GM21723 (cell line): ENCODE results near the gene CDC42EP4.

ENCODE experiments used
- ATAC-seq: cut with Tn5 transposase; IDR thresholded peaks from one replicate; pipeline ENCODE4 v1.9.1; 2021; ENCODE audit warnings: mild to moderate bottlenecking, moderate library complexity; ENCODE audit not compliant: unreplicated experiment

CDC42EP4 gene, protein sequence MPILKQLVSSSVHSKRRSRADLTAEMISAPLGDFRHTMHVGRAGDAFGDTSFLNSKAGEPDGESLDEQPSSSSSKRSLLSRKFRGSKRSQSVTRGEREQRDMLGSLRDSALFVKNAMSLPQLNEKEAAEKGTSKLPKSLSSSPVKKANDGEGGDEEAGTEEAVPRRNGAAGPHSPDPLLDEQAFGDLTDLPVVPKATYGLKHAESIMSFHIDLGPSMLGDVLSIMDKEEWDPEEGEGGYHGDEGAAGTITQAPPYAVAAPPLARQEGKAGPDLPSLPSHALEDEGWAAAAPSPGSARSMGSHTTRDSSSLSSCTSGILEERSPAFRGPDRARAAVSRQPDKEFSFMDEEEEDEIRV

DNA sequence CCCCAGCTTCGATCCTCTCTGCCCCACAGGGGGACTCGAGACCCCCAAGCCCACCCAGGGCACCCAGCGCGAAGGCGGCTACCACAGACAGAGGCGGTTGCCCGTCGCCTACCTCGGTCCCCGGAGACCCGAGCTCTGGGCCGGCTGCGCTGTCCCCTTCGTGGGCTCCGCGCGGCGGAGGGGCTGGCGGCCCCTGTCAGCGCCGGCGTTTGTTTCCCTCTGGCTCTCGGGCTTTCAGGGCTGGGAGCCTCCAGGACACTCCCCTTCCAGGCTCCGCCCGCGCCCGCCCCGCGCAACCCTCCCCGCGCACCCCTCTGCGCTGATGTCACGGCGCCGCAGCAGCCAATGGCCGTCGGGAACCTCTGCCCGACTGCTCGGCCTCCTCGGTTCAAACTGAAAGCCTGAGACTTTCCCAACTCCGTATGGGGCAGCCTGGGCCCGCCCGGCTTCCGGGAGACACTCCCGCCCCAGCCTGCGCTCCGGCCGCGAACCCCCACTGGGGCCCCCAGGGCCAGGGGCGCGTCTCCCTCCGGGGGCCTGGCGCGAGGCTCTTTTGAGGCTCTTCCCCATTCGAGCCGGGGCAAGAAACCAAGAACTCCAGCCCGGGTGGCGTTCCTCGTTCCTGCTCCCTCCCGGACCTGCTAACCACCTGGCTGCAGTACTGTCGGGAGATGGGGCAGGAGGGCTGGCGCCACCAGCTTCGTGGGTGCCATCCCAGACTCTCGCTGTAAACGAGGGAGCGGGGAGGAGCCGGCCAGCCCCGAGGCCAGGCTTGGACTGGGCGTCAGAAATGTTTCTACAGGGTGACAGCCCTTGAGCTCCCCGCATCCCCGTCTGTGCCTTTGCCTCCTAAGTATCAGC lies at the start of gene CDC42EP4:
Gene CDC42EP4, minus strand, starts transcription at position 221 of the 861 bp plus-strand sequence. CDS start 25,501 bp downstream, outside the sequence.
- peak; percentile 90 for ATAC-seq

- ATAC-seq = no peak
Observed at GRCh38 chr17:73360961-73361761, 49.4 kb upstream of the CDC42EP4 start.

DNA sequence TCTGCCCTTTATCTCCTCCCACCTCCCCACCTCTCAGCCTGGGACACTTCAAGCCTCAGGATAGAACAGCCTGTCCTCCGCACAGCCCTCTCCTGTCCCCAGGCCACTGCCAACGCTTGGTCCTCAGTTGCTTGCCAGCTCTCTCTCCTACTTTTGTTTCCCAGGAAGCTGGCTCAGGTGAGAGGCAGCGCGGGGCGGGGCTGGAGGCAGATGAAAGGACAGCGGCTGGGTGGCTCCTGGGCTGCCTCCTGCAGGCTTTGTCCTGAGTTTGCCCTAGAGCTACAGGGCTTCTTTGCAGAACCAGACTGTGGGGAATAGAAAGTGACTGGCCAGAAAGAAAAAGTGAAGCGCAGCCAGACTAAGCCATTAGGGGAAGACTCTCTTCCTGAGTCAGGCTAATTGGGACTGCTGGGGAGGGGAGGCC lies 48.2 kb upstream of the CDC42EP4 start:
- no peak for ATAC-seq

DNA sequence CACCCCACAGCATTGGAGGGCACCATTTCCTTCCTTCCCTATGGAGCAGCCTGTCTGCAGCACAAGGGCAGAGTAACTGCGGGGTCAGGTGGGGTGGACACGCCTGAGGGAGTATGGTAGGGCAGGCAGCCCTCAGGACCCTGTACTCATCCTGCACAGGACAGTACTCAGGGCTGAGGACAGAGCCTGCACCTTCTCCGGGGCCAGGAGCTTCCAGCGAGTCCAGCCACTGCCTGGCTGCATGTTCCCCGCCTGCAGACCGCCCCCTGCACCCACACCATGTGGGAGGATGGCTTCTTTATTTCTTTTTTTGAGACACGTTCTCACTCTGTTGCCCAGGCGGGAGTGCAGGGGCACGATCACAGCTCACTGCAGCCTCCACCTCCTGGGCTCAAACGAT lies 47.6 kb upstream of the CDC42EP4 start:
- ATAC-seq = no peak

- ATAC-seq = no peak
Observed at GRCh38 chr17:73358668-73359067, 46.9 kb upstream of the CDC42EP4 start.

- no peak for ATAC-seq
Observed at GRCh38 chr17:73357981-73358380, 46.2 kb upstream of the CDC42EP4 start.

GRCh38 chr17:73357318-73357717 lies 45.5 kb upstream of the CDC42EP4 start:
- no peak for ATAC-seq

DNA sequence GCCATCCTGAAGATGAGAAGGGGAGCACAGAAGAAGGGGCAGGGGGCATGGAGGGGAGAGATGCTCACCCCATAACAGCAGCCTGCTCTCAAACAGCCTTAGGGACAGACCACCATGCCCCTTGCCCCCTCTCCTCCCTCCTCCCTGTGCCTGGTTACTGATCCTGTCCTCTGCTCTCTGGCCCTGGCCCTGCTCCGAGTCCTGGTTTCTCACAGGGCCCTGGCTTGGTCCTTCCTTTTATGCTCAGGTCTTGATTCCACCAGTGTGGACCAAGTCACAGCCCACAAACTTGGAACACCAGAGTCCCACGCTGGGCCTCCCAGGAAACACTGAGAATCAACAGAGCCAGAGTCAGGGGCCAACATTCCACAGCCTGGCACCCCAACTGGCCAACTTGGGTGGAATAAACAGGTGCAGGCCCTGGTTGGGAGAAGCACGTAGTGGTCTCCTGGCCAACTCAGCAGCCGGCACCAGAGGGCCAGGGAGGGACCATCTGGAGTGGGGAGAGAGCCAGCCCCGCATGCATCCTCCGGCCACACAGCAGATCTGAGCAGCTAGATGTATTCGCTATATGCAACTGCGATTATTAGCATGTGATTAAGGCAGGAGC lies 44.9 kb upstream of the CDC42EP4 start:
- ATAC-seq = no peak

DNA sequence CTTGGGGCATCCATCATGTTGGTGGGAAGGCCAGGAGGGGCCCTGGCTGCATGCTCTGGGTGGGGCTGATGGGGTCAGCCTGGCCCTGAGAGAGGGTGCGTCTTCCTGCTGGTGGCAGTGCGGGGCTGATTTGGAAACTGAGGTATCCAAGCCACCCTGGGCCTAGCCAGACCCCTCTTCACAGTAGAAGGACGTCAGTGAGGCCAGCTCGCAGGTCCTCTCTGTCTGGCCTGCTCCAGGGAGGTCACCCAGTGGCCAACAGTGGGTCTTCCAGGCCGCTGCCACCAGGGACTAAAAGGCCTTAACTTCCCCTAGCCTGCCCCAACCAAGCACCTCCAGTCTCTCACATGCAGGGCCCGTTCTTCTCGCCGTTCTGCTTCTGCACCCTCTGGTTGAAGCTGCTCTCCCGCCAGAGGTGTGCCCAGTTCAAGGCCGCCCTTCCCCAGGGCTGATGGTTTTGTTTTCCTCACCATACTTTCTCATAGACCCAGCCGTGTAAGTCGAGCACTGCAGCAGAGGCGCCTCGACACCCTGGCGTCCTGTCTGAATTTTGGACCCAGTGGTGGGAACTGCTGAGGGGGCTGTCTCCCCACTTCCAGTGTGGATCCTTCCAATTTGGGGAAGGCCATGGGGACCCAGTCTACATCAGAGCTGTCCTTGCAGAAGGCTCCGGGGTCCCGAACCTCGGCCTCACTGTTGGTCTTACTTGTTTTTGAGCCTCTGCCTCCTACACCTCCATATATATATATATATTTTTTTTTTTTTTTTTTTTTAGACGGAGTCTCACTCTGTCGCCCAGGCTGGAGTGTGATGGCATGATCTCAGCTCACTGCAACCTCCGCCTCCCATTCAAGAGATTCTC lies 42.9 kb upstream of the CDC42EP4 start:
- no peak for ATAC-seq

GRCh38 chr17:73352261-73352660 lies 40.5 kb upstream of the CDC42EP4 start:
- ATAC-seq = no peak

- no peak for ATAC-seq
Observed at GRCh38 chr17:73351764-73352163, 40.0 kb upstream of the CDC42EP4 start.

DNA sequence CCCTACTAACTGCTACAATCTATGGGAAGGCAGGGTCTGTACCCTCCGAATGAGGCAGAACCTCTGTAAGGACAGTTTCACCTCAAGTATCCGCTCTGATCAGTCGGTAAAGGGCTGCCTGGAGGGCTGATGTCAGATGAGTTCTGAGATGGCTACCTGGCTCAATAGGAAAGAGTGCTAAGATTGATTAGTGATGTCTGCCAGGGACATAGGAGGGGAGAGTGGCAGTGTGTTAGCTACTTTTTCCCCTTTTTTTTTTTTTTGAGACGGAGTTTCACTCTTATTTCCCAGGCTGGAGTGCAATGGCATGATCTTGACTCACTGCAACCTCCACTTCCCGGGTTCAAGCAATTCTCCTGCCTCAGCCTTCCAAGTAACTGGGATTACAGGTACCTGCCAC lies 39.1 kb upstream of the CDC42EP4 start:
- no peak for ATAC-seq

GRCh38 chr17:73349647-73350046 lies 37.8 kb upstream of the CDC42EP4 start:
- ATAC-seq = no peak

DNA sequence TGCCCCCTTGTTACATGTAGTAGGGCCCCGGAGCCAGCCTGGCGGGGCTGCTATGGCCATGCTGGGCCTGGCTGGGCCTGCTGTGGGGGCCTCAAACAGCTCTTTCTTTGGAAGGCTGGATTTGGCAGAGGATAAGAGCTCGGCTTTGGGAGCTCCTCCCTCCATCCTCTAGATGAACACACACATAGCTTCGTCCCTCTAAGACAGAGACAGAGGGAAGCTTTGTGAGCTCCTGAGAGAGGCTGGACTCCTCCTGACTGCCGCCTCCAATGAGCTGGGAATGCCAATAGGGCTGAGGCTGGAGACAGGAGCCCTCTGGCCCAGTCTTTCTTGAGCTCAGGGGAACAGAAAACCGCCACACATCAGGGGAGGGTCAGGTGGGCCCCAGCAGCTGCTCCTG lies 37.3 kb upstream of the CDC42EP4 start:
- no peak for ATAC-seq

DNA sequence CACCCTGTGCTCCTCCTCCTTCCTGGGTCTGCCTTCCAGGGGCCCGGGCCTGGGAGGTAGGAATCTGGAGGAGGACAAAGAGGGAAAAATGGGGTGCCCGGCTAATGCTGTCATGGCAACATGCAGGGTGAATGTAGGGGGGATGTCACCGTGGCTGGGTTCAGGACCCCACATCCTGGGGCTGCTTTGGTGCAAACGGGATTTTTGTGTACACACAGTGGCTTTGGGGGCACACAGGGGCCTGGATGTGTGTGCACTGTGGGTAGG lies 37.0 kb upstream of the CDC42EP4 start:
- no peak for ATAC-seq

DNA sequence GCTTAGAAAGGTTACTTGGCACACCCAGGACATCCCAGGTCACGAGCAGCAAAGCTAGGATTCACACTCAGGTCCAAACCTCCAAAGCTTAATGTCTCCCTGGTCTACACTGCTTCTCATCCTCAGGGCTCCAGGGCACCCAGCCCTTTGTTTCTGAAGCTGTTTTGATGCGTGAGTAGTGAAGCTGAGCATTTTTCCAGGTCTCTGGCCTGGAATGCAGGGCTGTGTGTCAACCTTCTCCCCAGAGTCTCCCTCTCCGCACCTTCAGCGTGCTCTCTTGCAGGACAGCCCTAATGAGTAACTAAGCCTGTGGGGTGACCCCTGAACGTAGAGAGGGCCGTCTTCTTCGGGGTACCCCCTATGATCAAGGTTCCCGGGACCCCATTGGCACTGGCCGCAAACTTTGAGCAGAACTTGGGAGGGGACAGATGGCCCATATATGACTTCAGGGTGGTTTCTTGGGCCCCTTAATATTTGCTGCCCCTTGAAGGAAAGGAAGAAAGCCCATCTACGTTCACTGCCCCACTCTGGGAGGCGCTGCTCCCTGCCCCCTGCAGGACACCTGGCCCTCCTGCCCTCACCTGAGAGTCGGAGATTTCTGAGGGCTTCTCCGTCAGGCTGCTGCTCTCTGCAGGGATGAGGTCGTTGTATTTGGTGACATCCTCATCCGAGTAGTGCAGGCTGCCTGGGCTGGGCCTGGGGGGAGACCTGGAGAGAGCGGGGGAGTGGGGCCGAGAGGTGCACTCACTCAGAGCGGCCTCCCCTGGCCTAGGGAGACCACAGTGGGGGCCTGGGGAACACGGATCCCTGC lies 36.4 kb upstream of the CDC42EP4 start:
- no peak for ATAC-seq

DNA sequence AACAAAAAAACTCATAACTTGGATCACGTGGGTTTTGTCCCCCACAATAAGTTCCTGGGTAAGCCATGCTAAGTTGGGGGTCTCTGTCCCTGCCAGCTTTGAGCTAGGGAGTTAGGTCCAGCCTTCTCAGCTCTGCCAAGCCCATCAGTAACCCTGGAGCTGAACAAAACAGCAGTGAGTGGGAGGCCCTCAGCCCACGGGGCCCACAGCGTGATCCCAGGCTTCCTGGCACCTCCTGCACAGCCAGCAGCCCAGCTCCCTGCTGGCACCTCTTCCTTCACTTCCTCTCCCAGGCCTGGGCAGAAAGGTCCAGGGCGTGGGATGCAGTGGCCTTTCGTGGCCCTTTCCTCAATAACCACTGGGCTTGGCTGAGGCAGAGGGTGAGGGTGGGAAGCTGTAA lies 35.5 kb upstream of the CDC42EP4 start:
- ATAC-seq = no peak

- ATAC-seq = no peak
Observed at GRCh38 chr17:73346501-73347162, 34.8 kb upstream of the CDC42EP4 start.
